ENCODE measurements around the gene IL22RA2.

The IL22RA2 gene

GRCh38 chr6:137097057-137097456, 76.4 kb downstream of the IL22RA2 start:
- CTCF ChIA-PET, result interaction anchor here (1.6 to 3.3 kb wide), 2 partner anchors 209 to 217 kb away, joined by 4 to 21 read pairs; no protein-coding TSS in a partner anchor
- no peak for DNase-seq

GRCh38 chr6:137095651-137096238, 77.7 kb downstream of the IL22RA2 start:
- Histone ChIP-seq H3K9me3 (ENCODE audit: control extremely low read depth in 1 of 5, control insufficient read depth in 4 of 5, insufficient read depth in 2 of 5, low read depth in 1 of 5, low read length in 4 of 5) (no peaks in the 10 kb centered on the region), H3K27me3 (replicated peaks in 2 of 5; ENCODE audit: control insufficient read depth in 4 of 5, insufficient read depth in 5 of 5, low read length in 4 of 5) (peaks cover 0 to 3% (median 0%) of the 10 kb centered on the region in 5 experiments), H3K36me3 (ENCODE audit: control insufficient read depth in 4 of 4, insufficient read depth in 4 of 4, low read length in 3 of 4) (no peaks in the 10 kb centered on the region), H3K27ac (ENCODE audit: insufficient read depth in 1 of 2, low read depth in 1 of 2, low read length in 2 of 2, poor library complexity in 1 of 2, severe bottlenecking in 2 of 2) (no peak overlapping the region), H3K4me1 (ENCODE audit: control extremely low read depth in 1 of 4, control insufficient read depth in 4 of 4, insufficient read depth in 4 of 4, low read length in 3 of 4) (no peaks in the 10 kb centered on the region), H3K4me3 (ENCODE audit: control insufficient read depth in 1 of 7, extremely low read depth in 1 of 7, insufficient read depth in 4 of 7, low read depth in 2 of 7, low read length in 6 of 7) (no peak overlapping the region)
- peak in 2 of 3 donors; percentile 17 to 36 for DNase-seq
- ChIA-PET CTCF (interaction anchor here (0.8 to 3.3 kb wide), 6 partner anchors 19 to 318 kb away, joined by 3 to 21 read pairs (median 4); no protein-coding TSS in a partner anchor), POLR2A (no interaction called here)

More at GRCh38 chr6:137097057-137097456, 76.4 kb downstream of the IL22RA2 start:
- POLR2A ChIA-PET, result no interaction called here
- H3K36me3 ChIP-seq (ENCODE audit: control insufficient read depth in 4 of 4, insufficient read depth in 4 of 4, low read length in 3 of 4), result no peaks in the 10 kb centered on the region
- no peak overlapping the region for H3K27ac ChIP-seq (ENCODE audit: insufficient read depth in 1 of 2, low read depth in 1 of 2, low read length in 2 of 2, poor library complexity in 1 of 2, severe bottlenecking in 2 of 2)
- no peaks in the 10 kb centered on the region for H3K4me1 ChIP-seq (ENCODE audit: control extremely low read depth in 1 of 4, control insufficient read depth in 4 of 4, insufficient read depth in 4 of 4, low read length in 3 of 4)
- H3K27me3 ChIP-seq (replicated peaks in 2 of 5; ENCODE audit: control insufficient read depth in 4 of 5, insufficient read depth in 5 of 5, low read length in 4 of 5), result peaks cover 0 to under 1% (median 0%) of the 10 kb centered on the region in 5 experiments
- no peak overlapping the region for H3K4me3 ChIP-seq (ENCODE audit: control insufficient read depth in 1 of 7, extremely low read depth in 1 of 7, insufficient read depth in 4 of 7, low read depth in 2 of 7, low read length in 6 of 7)
- peaks cover 0 to 3% (median 0%) of the 10 kb centered on the region in 5 experiments for H3K9me3 ChIP-seq (ENCODE audit: control extremely low read depth in 1 of 5, control insufficient read depth in 4 of 5, insufficient read depth in 2 of 5, low read depth in 1 of 5, low read length in 4 of 5)

GRCh38 chr6:137095093-137095492, 78.4 kb downstream of the IL22RA2 start:
- Histone ChIP-seq H3K9me3 (ENCODE audit: control extremely low read depth in 1 of 5, control insufficient read depth in 4 of 5, insufficient read depth in 2 of 5, low read depth in 1 of 5, low read length in 4 of 5) (no peaks in the 10 kb centered on the region), H3K36me3 (ENCODE audit: control insufficient read depth in 4 of 4, insufficient read depth in 4 of 4, low read length in 3 of 4) (no peaks in the 10 kb centered on the region), H3K4me3 (ENCODE audit: control insufficient read depth in 1 of 7, extremely low read depth in 1 of 7, insufficient read depth in 4 of 7, low read depth in 2 of 7, low read length in 6 of 7) (no peak overlapping the region), H3K4me1 (ENCODE audit: control extremely low read depth in 1 of 4, control insufficient read depth in 4 of 4, insufficient read depth in 4 of 4, low read length in 3 of 4) (no peaks in the 10 kb centered on the region), H3K27me3 (replicated peaks in 2 of 5; ENCODE audit: control insufficient read depth in 4 of 5, insufficient read depth in 5 of 5, low read length in 4 of 5) (peaks cover 0 to 3% (median 0%) of the 10 kb centered on the region in 5 experiments), H3K27ac (ENCODE audit: insufficient read depth in 1 of 2, low read depth in 1 of 2, low read length in 2 of 2, poor library complexity in 1 of 2, severe bottlenecking in 2 of 2) (no peak overlapping the region)
- ChIA-PET POLR2A (no interaction called here), CTCF (interaction anchor here (0.8 to 3.3 kb wide), 9 partner anchors 10 to 319 kb away, joined by 3 to 21 read pairs (median 4); no protein-coding TSS in a partner anchor)
- WGBS (ENCODE audit: insufficient coverage), result 98% methylated on average over 5 of the region's 10 CpGs
- no peak for DNase-seq

GRCh38 chr6:137094411-137095008, 78.9 kb downstream of the IL22RA2 start:
- ChIA-PET CTCF (interaction anchor here (0.6 to 3.3 kb wide), 12 partner anchors 9 to 1061 kb away, joined by 3 to 21 read pairs (median 3); no protein-coding TSS in a partner anchor), POLR2A (interaction anchor here (0.6 kb wide), 1 partner anchor 545 kb away, joined by 3 read pairs; no protein-coding TSS in a partner anchor)
- Histone ChIP-seq H3K4me1 (ENCODE audit: control extremely low read depth in 1 of 4, control insufficient read depth in 4 of 4, insufficient read depth in 4 of 4, low read length in 3 of 4) (no peaks in the 10 kb centered on the region), H3K4me3 (ENCODE audit: control insufficient read depth in 1 of 7, extremely low read depth in 1 of 7, insufficient read depth in 4 of 7, low read depth in 2 of 7, low read length in 6 of 7) (no peak overlapping the region), H3K27ac (ENCODE audit: insufficient read depth in 1 of 2, low read depth in 1 of 2, low read length in 2 of 2, poor library complexity in 1 of 2, severe bottlenecking in 2 of 2) (no peak overlapping the region), H3K9me3 (ENCODE audit: control extremely low read depth in 1 of 5, control insufficient read depth in 4 of 5, insufficient read depth in 2 of 5, low read depth in 1 of 5, low read length in 4 of 5) (no peaks in the 10 kb centered on the region), H3K36me3 (ENCODE audit: control insufficient read depth in 4 of 4, insufficient read depth in 4 of 4, low read length in 3 of 4) (no peaks in the 10 kb centered on the region), H3K27me3 (replicated peaks in 2 of 5; ENCODE audit: control insufficient read depth in 4 of 5, insufficient read depth in 5 of 5, low read length in 4 of 5) (peaks cover 0 to 3% (median 0%) of the 10 kb centered on the region in 5 experiments)
- WGBS (ENCODE audit: insufficient coverage), result 100% methylated on average over 1 of the region's 5 CpGs
- peak; percentile 75 to 87 (median 81) for DNase-seq

Data from common myeloid progenitor, CD34-positive (primary cell).